ENCODE results near the gene SCYGR6.

The SCYGR6 gene

DNA sequence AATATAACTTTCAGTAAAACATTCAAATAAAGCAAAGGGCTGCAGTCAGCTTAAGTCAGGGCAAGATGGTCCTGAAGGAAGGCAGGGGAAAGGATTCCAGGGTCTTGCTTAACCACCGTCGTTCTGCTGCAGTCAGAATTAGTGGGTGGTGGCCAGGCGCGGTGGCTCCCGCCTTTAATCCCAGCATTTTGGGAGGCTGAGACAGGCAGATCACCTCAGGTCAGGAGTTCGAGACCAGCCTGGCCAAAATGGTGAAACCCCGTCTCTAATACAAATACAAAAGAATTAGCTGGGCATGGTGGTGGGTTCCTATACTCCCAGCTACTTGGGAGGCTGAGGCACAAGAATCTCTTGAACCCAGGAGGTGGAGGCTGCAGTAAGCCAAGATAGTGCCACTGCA, 13.6 kb downstream of the SCYGR6 start:
- no peak for DNase-seq

DNA sequence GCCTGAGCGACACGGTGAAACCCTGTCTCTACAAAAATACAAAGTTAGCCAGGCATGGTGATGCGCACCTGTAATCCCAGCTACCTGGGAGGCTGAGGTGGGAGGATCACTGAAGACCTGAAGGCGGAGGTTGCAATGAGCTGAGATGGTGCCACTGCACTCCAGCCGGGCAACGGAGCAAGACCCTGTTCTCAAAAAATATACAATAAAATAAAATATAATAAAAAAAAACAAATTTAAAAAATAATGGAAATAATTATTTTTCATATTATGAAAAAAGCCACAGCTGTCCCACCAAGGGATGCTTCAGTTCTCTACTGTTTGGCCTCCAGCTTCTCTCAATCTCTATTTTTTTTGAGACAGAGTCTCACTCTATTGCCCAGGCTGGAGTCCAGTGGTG, 17.2 kb downstream of the SCYGR6 start:
- no peak for DNase-seq

DNA sequence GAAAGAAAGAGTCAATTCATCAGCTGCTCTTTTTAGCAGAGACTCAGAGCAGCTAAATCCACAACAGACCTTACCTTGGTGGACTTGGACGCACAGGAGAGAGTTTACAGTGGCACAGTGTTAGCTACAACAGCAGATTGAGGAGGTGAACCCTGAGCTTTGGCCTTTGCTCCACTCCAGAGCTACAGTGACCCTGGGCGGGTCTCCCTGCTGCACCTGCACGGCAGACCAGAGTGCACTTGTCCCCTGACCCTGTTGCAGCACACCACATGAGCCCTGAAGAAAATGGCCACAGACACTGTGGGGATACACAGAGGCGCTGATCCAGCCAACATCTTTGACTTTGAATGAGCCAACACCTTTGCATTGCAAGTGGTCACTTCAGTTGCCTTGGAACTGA, 17.7 kb downstream of the SCYGR6 start:
- DNase-seq, result no peak

DNA sequence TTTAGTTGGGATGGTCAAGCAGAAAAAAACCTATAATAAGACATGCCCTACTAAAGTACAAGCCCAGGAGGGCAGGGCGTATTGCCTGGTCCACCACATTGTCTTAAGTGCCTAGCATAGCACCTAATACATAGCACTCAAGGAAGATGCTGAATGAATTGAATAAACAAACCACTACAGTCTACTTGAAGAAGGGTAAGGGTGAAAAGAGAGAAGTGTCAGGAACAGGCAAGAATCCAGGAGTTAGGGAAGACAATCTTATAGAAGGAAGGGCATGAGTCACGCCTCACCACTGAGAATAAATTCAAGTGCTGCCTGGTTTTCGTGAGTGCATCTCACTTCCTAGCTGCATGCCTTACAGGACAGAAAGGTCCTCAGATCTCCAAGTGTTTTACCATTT, 20.6 kb downstream of the SCYGR6 start:
- no peak for DNase-seq

DNA sequence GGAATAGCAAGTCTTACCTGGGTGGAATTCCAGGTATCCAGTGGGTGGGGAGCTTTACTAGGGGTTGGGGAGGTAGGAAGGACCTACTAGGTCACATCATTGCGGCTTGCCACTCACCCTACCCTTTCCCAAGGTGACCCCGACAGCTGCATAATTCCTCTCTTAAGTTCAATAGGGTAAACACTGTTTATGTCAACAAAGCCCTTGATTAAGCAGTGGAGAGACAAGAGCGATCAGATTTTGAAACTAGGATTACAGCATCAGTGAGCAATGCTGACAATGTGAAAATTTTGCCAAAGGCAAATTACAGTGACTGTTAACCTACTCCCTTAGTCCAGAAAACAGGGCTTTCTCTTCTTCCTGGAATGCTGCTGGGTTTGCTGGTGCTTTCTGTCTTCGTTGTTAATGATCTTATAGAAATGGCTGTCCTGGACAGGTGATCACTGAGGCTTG, 21.3 kb downstream of the SCYGR6 start:
- DNase-seq, result no peak

DNA sequence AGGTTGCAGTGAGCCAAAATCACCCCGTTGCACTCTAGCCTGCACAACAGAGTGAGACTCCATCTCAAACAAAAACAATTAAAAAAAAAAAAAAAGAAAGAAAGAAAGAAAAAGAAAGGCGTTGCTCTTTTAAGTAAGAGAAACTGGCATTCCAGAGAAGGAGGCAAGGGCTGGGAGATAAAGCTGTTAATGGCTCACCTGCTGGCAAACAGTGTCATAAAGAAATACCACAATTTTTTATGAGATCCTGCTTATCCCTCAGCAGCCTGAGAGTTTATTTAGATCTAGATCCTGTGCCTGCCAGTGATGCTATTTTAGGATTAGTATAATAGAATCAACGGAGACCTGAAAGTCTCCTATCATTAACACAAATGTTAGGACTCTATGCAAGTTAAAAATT, 23.0 kb downstream of the SCYGR6 start:
- DNase-seq, result no peak

DNA sequence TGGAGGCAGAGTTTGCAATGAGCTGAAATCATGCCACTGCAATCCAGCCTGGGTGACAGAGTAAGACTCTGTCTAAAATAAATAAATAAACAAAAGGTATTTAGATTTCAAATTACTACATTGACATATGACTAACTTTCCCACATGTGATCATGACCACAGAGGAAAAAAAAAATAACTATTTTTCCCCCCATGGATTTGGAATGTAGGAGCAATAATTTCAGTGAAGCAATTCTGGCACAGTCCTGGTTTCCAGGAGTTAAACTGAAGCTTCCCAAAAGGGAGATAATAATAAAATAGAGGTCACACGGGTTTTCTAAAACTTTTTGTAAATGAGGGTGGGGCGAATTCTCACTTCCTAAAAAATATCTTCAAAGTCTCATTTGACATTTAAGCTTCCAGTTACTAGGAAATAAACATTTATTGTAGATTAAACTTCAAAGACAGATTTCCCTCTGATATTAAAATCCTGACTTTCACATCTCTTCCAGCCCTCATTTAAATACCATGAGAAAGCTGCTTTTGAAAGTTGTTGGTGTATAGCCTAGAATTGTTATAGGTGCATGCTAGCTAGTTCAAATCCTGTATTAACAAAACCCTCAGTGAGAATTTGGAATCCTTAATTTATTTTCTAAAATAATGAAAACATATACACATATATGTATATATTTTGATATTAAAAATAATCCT, 27.4 kb downstream of the SCYGR6 start:
- no peak for DNase-seq

DNA sequence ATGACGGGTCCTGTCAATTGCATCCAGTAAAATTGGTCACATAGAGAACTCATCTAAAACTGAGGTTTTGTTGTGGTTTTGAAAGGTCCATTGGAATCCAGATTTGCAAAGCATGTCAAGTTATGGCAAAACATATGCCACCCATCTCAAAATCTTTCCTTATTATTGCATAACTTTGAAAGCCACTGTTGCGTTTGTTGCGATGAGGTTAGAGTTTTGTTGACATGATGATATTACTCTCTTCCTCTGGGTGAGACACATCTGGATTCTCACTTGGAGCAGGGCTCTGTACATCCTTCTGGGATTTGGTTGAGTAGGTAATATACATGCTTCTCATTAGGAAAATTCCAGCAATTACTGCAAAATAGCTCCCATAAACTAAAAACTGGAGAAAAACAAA, 37.4 kb downstream of the SCYGR6 start:
- no peak for DNase-seq

DNA sequence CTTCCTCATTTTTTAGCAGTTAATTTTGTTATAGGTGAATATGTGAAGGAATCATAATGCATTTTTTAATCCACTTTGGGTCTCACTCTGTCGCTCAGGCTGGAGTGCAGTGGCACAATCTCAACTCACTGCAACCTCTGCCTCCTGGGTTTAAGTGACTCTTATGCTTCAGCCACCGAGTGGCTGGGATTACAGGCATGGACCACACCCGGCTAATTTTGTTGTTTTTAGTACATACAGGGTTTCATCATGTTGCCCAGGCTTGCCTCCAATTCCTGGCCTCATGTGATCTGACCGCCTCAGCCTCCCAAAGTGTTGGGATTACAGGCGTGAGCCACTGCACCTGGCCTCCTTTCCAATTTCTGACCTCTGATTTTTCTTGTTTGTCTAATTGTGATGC, 40.3 kb downstream of the SCYGR6 start:
- DNase-seq, result no peak

DNA sequence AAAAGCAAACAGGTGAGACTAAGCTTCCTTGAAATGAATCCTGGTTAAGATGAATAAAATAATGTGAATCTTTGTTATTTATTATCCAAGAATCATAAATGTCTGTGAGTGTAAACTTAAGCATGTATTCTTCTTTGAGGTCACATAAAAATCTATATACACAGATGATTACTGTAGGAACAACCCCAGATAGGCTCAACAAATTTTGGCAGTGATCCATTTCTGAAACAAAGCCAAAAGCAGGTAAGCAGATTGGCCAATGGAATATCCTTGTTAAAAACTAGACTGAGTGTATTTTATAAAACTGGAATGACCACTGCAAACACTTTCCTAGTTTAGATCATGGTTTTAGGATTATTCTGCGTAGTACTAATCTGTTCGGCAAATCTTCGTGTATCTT, 46.6 kb downstream of the SCYGR6 start:
- DNase-seq, result no peak

DNA sequence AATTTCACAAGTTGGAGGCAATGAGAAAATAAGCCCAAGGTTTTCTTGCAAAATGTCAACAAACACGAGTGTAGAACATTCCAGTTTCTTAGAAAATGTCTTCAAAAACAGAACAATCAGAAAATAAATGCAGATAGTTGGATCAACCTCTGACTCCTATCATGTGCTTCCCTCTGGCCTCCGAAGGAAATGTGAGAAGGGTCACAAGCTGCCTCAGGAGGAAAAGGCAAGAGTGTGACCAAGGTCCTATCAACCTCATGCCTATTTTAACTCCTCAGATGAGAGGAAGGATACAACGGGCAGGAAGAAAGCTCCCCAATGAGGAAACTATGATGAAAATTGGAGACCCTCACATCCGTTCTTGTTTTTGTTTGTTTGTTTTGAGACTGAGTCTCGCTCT, 50.1 kb downstream of the SCYGR6 start:
- DNase-seq, result no peak

Measured in NCI-H1048 (cell line).